Measurements from ENCODE around the gene LPXN.

DNA sequence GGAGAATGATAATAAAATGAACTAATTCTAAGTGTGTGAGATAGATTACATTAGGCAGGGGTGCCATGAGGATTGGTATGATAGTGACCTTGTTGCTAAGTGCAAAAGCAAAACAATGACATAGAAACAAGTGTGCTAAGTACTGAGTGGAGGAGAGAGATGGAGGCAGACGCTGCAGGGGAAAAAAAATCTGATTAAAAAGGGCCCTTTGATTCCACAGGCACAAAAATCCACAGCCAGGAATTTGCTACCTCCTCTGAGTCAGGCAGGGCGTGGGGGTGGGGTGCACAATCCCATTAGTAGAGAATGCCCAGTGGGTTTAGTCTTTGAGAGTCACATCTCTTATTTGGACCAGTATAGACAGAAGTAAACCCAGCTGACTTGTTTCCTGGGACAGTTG, 46.7 kb upstream of the LPXN start, which contains the start of gene CNTF:
- TF ChIP-seq, protein P1, sequence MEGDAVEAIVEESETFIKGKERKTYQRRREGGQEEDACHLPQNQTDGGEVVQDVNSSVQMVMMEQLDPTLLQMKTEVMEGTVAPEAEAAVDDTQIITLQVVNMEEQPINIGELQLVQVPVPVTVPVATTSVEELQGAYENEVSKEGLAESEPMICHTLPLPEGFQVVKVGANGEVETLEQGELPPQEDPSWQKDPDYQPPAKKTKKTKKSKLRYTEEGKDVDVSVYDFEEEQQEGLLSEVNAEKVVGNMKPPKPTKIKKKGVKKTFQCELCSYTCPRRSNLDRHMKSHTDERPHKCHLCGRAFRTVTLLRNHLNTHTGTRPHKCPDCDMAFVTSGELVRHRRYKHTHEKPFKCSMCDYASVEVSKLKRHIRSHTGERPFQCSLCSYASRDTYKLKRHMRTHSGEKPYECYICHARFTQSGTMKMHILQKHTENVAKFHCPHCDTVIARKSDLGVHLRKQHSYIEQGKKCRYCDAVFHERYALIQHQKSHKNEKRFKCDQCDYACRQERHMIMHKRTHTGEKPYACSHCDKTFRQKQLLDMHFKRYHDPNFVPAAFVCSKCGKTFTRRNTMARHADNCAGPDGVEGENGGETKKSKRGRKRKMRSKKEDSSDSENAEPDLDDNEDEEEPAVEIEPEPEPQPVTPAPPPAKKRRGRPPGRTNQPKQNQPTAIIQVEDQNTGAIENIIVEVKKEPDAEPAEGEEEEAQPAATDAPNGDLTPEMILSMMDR (IDR thresholded peaks at IDR 0.05), result no peak
- TF ChIP-seq POLR2A (IDR thresholded peaks at IDR 0.05), result no peak

Data from Peyer's patch (tissue), 4 donors.